SK-N-SH (cell line): ENCODE measurements around the gene TECRL. TPM values are rescaled to one million over a fixed set of nuclear protein-coding genes. Genes with fewer than 3 reads are reported as not detected.

Experiments used
- CTCF ChIA-PET: fragments of 300-600, 350-600 bp; formaldehyde crosslinking; extraction: SDS; loops from one replicate; lab custom pipeline; 2021; lab: Yijun Ruan, JAX
- POLR2A ChIA-PET: fragments of 350-600 bp; sonication (Branson Sonifier 250); formaldehyde crosslinking; extraction: SDS; loops from one replicate; lab custom pipeline; 2020; ENCODE audit warnings: antibody characterized with exemption, inconsistent platforms; lab: Yijun Ruan, JAX
- DNase-seq: peaks from one replicate; pipeline ENCODE4 v3.0.0; 2012
- H2AFZ ChIP-seq: fragments of 200-600 bp; sonication (generic); 2 replicates; pipeline ENCODE4 v1.8.1; 2016; ENCODE audit warnings: antibody characterized with exemption, mild to moderate bottlenecking, low read depth
- H3F3A ChIP-seq: fragments of 200-600 bp; sonication (generic); replicated peaks from 2 replicates; pipeline ENCODE3; 2016; ENCODE audit warnings: antibody characterized with exemption, mild to moderate bottlenecking; ENCODE audit not compliant: insufficient read depth
- H3K27ac ChIP-seq, 2 experiments: fragments of 200-500 bp in 1 of 2; fragments of 200-600 bp in 1 of 2; sonication (Bioruptor generic) in 1 of 2; sonication (generic), shearing (Covaris generic) in 1 of 2; 2 replicates each; pipeline versions ENCODE4 v1.5.1 to v1.6.1; 2014 to 2016; ENCODE audit warnings: low read depth in 2 of 2, inconsistent platforms in 1 of 2, low read length in 1 of 2, mild to moderate bottlenecking in 1 of 2, mixed read lengths in 1 of 2
- H3K27me3 ChIP-seq: fragments of 200-600 bp; sonication (generic), shearing (Covaris generic); 2 replicates; pipeline ENCODE4 v1.6.1; 2016; ENCODE audit warnings: mixed run types; ENCODE audit not compliant: insufficient read depth
- H3K36me3 ChIP-seq, 2 experiments: fragments of 200-500 bp in 1 of 2; fragments of 200-600 bp in 1 of 2; sonication (Bioruptor generic) in 1 of 2; sonication (generic) in 1 of 2; replicated peaks in 1 of 2; 2 replicates each; pipeline versions ENCODE3 to v1.5.1; 2014 to 2016; ENCODE audit warnings: low read length in 1 of 2, mild to moderate bottlenecking in 1 of 2; ENCODE audit not compliant: insufficient read depth in 2 of 2, control insufficient read depth in 1 of 2
- H3K4me1 ChIP-seq, 2 experiments: fragments of 200-500 bp in 1 of 2; fragments of 200-600 bp in 1 of 2; sonication (Bioruptor generic) in 1 of 2; sonication (generic), shearing (Covaris generic) in 1 of 2; 2 replicates each; pipeline versions ENCODE4 v1.5.1 to v1.6.1; 2014 to 2016; ENCODE audit warnings: low read depth in 1 of 2, low read length in 1 of 2, mixed run types in 1 of 2; ENCODE audit not compliant: insufficient read depth in 2 of 2, control insufficient read depth in 1 of 2
- H3K4me2 ChIP-seq: fragments of 200-600 bp; sonication (generic), shearing (Covaris generic); 2 replicates; pipeline ENCODE4 v1.6.1; 2017; ENCODE audit warnings: mixed run types
- H3K4me3 ChIP-seq, 2 experiments: fragments of 200-500 bp in 1 of 2; fragments of 200-600 bp in 1 of 2; sonication (Bioruptor generic) in 1 of 2; sonication (generic), shearing (Covaris generic) in 1 of 2; 2 replicates each; pipeline versions ENCODE4 v1.5.1 to v1.8.1; 2014 to 2016; ENCODE audit warnings: low read depth in 2 of 2, inconsistent platforms in 1 of 2, low read length in 1 of 2, mild to moderate bottlenecking in 1 of 2, mixed read lengths in 1 of 2, moderate library complexity in 1 of 2
- H3K79me2 ChIP-seq: fragments of 200-600 bp; sonication (generic); 2 replicates; pipeline ENCODE4 v1.8.1; 2017; ENCODE audit warnings: mild to moderate bottlenecking; ENCODE audit not compliant: insufficient read depth
- H3K9ac ChIP-seq: fragments of 200-600 bp; sonication (generic); 2 replicates; pipeline ENCODE4 v1.6.1; 2017; ENCODE audit warnings: mixed run types
- H3K9me2 ChIP-seq: fragments of 200-600 bp; sonication (generic); 2 replicates; pipeline ENCODE4 v1.6.1; 2017; ENCODE audit warnings: mixed run types
- H3K9me3 ChIP-seq: fragments of 200-600 bp; sonication (generic); 2 replicates; pipeline ENCODE4 v1.6.1; 2017; ENCODE audit warnings: mixed run types, mild to moderate bottlenecking, moderate library complexity
- H4K20me1 ChIP-seq: fragments of 200-600 bp; sonication (generic); 2 replicates; pipeline ENCODE4 v1.6.1; 2017; ENCODE audit warnings: mild to moderate bottlenecking, mixed run types; ENCODE audit not compliant: insufficient read depth
- CHD2 ChIP-seq: fragments of 150-350 bp; IDR thresholded peaks from 2 replicates; pipeline ENCODE4 v1.6.1; 2018; ENCODE audit warnings: low read length; ENCODE audit not compliant: partially characterized antibody
- ELF1 ChIP-seq: IDR thresholded peaks from 2 replicates; pipeline ENCODE4 v1.4.0; 2012
- EZH2phosphoT487 ChIP-seq: fragments of 200-600 bp; sonication (generic); IDR thresholded peaks from 2 replicates; pipeline ENCODE4 v1.6.1; 2017; ENCODE audit warnings: low read depth, mixed run types, mild to moderate bottlenecking, antibody characterized with exemption, moderate library complexity, borderline replicate concordance
- FOSL2 ChIP-seq: IDR thresholded peaks from 2 replicates; pipeline ENCODE4 v1.4.0; 2012; ENCODE audit warnings: low read depth, mild to moderate bottlenecking, moderate library complexity, borderline replicate concordance
- FOXM1 ChIP-seq: IDR thresholded peaks from 2 replicates; pipeline ENCODE4 v1.4.0; 2012; ENCODE audit warnings: low read depth, mild to moderate bottlenecking
- GABPA ChIP-seq: IDR thresholded peaks from 2 replicates; pipeline ENCODE4 v1.4.0; 2012; ENCODE audit warnings: low read depth, mild to moderate bottlenecking
- GATA2 ChIP-seq: sonication (generic); formaldehyde crosslinking; IDR thresholded peaks from 2 replicates; pipeline ENCODE4 v1.5.0; 2020; ENCODE audit warnings: mild to moderate bottlenecking, missing genetic modification reagents
- JUND ChIP-seq: IDR thresholded peaks from 2 replicates; pipeline ENCODE4 v1.4.0; 2012
- MXI1 ChIP-seq: IDR thresholded peaks from 2 replicates; pipeline ENCODE4 v1.6.1; 2012; ENCODE audit warnings: mild to moderate bottlenecking, low read depth, low read length, improper control_type of control experiment
- NFIC ChIP-seq: IDR thresholded peaks from 2 replicates; pipeline ENCODE4 v1.4.0; 2012; ENCODE audit warnings: borderline replicate concordance
- PBX3 ChIP-seq: IDR thresholded peaks from 2 replicates; pipeline ENCODE4; 2012
- POLR2AphosphoS5 ChIP-seq: IDR thresholded peaks from 2 replicates; pipeline ENCODE4 v1.6.1; 2012; ENCODE audit warnings: low read depth, low read length
- RCOR1 ChIP-seq: fragments of 150-350 bp; IDR thresholded peaks from 2 replicates; pipeline ENCODE4 v1.6.1; 2017; ENCODE audit warnings: antibody characterized with exemption, low read length
- RXRA ChIP-seq: IDR thresholded peaks from 2 replicates; pipeline ENCODE4 v1.4.0; 2012; ENCODE audit warnings: low read depth, mild to moderate bottlenecking, borderline replicate concordance
- TAF1 ChIP-seq: IDR thresholded peaks from 2 replicates; pipeline ENCODE4 v1.6.1; 2012; ENCODE audit warnings: low read depth, mild to moderate bottlenecking, low read length, moderate library complexity, borderline replicate concordance
- TCF12 ChIP-seq: IDR thresholded peaks from 2 replicates; pipeline ENCODE4 v1.4.0; 2012
- TEAD4 ChIP-seq: IDR thresholded peaks from 2 replicates; pipeline ENCODE4 v1.4.0; 2012; ENCODE audit warnings: mild to moderate bottlenecking, borderline replicate concordance; ENCODE audit not compliant: insufficient read depth
- USF1 ChIP-seq: IDR thresholded peaks from 2 replicates; pipeline ENCODE4 v1.4.0; 2012; ENCODE audit warnings: low read depth, borderline replicate concordance
- YY1 ChIP-seq: IDR thresholded peaks from 2 replicates; pipeline ENCODE4 v1.4.0; 2012; ENCODE audit warnings: low read depth, mild to moderate bottlenecking
- ZBTB33 ChIP-seq: IDR thresholded peaks from 2 replicates; pipeline ENCODE4 v1.4.0; 2012; ENCODE audit warnings: low read depth, borderline replicate concordance
- WGBS: methylation state at CpG from one replicate; pipeline ENCODE4 v1.1.6; 2017; ENCODE audit warnings: low lambda C conversion rate; 5-methylcytosine and 5-hydroxymethylcytosine counted together
- polyA plus RNA-seq, 3 experiments: library from polyadenylated mRNA; depleted of rRNA; stranded (reverse); fragments of >200 nt; gene quantifications; 2 replicates each; pipeline ENCODE4 v1.2.3, GENCODE V29; 2012

TECRL gene
- polyA plus RNA-seq, 1 of the 3 experiments (the other 2 are of a cell fraction): not detected

GRCh38 chr4:64359489-64359888 is 49.8 kb downstream of the TECRL start:
- H3K9ac ChIP-seq: no peak overlapping the region
- no peaks in the 10 kb centered on the region for H3K27me3 ChIP-seq
- no peak overlapping the region for H3K27ac ChIP-seq
- CTCF ChIA-PET: no interaction called here
- no peaks in the 10 kb centered on the region for H3K9me2 ChIP-seq
- H3K4me2 ChIP-seq: no peak overlapping the region
- no peaks in the 10 kb centered on the region for H3F3A ChIP-seq
- no peaks in the 10 kb centered on the region for H3K9me3 ChIP-seq
- POLR2A ChIA-PET: no interaction called here
- no peak overlapping the region for H3K4me3 ChIP-seq
- H3K4me1 ChIP-seq: no peaks in the 10 kb centered on the region
- TF ChIP-seq TCF12 (peak; percentile 30; the same call in 1 of the 2 replicates), TEAD4 (no peak)
- no peak for DNase-seq
- H3K36me3 ChIP-seq: no peaks in the 10 kb centered on the region
- no peak overlapping the region for H2AFZ ChIP-seq
- 8% methylated on average over 3 of the region's 3 CpGs for WGBS
- no peaks in the 10 kb centered on the region for H3K79me2 ChIP-seq
- H4K20me1 ChIP-seq: no peaks in the 10 kb centered on the region

- Histone ChIP-seq H3K4me1 (no peaks in the 10 kb centered on the region), H3K9me3 (no peaks in the 10 kb centered on the region), H3K4me2 (no peak overlapping the region), H3K36me3 (no peaks in the 10 kb centered on the region)
- DNase-seq: no peak
- TF ChIP-seq TAF1 (no peak), GABPA (no peak), TCF12 (no peak), EZH2phosphoT487 (no peak), ZBTB33 (no peak), JUND (no peak), FOXM1 (no peak), NFIC (no peak), FOSL2 (no peak), MXI1 (no peak), CHD2 (no peak), PBX3 (no peak), RXRA (no peak), USF1 (no peak), TEAD4 (no peak), RCOR1 (no peak), ELF1 (no peak), GATA2 (CRISPR knock-in tag) (no peak), POLR2AphosphoS5 (no peak), YY1 (no peak)
- TF ChIP-seq, all 33 proteins: peak for 0
- no peaks in the 10 kb centered on the region for H3F3A ChIP-seq
- H4K20me1 ChIP-seq: no peaks in the 10 kb centered on the region
- ChIA-PET CTCF (no interaction called here), POLR2A (no interaction called here)
- no peaks in the 10 kb centered on the region for H3K9me2 ChIP-seq
- no peaks in the 10 kb centered on the region for H3K79me2 ChIP-seq
- WGBS: 5% methylated on average over 2 of the region's 2 CpGs
- no peak overlapping the region for H3K9ac ChIP-seq
- no peaks in the 10 kb centered on the region for H3K27me3 ChIP-seq
- no peak overlapping the region for H2AFZ ChIP-seq
- H3K4me3 ChIP-seq: no peak overlapping the region
- H3K27ac ChIP-seq: no peak overlapping the region
These were observed 55.3 kb downstream of the TECRL start for GRCh38 chr4:64353904-64354303.
